Ovary (tissue), 9 donors: ENCODE measurements around the gene DCTD. TPM values are rescaled to one million over a fixed set of nuclear protein-coding genes. Genes with fewer than 3 reads are reported as not detected.

Source experiments
- DNase-seq, 5 donors: peaks; one replicate each; pipeline ENCODE4 v3.0.0-alpha.2; 2019 to 2020
- H3K27ac ChIP-seq, 2 donors: fragments of 200-600 bp; one replicate each; pipeline versions ENCODE4 v1.5.1 to v1.8.0; 2019 to 2022
- H3K27me3 ChIP-seq: fragments of 200-600 bp; one replicate; pipeline ENCODE4 v1.8.0; 2022
- H3K36me3 ChIP-seq: fragments of 200-600 bp; sonication (generic); one replicate; pipeline ENCODE4 v1.5.1; 2019
- H3K4me1 ChIP-seq: one replicate; pipeline ENCODE4 v1.8.1; 2013; ENCODE audit warnings: mild to moderate bottlenecking, moderate library complexity; ENCODE audit not compliant: insufficient read depth
- H3K4me3 ChIP-seq: fragments of 200-600 bp; sonication (generic); one replicate; pipeline ENCODE4 v1.5.1; 2017
- H3K9me3 ChIP-seq, 2 donors: fragments of 200-600 bp in 1 of 2; sonication (generic) in 1 of 2; one replicate each; pipeline versions ENCODE4 v1.5.1 to v1.8.1; 2013 to 2019; ENCODE audit warnings: mild to moderate bottlenecking in 1 of 2, moderate library complexity in 1 of 2
- CTCF ChIP-seq, 3 donors: fragments of 450-650 bp in 2 of 3; fragments of 200-600 bp in 1 of 3; IDR thresholded peaks; one replicate each; pipeline versions ENCODE4 v1.5.1 to v1.8.0; 2016 to 2022; ENCODE audit warnings: antibody characterized with exemption in 3 of 3, mild to moderate bottlenecking in 1 of 3
- EP300 ChIP-seq: sonication (generic); formaldehyde crosslinking; IDR thresholded peaks from one replicate; pipeline ENCODE4 v1.6.1; 2017; ENCODE audit warnings: antibody characterized with exemption
- POLR2A ChIP-seq: fragments of 450-650 bp; IDR thresholded peaks from one replicate; pipeline ENCODE4 v1.6.1; 2017; ENCODE audit warnings: antibody characterized with exemption, mild to moderate bottlenecking, moderate library complexity
- WGBS, 3 donors: extraction: QIAGEN DNeasy Blood & Tissue Kit in 1 of 3; methylation state at CpG; one replicate each; pipeline versions ENCODE4 v1.1.5 to v1.1.7; 2013 to 2017; 5-methylcytosine and 5-hydroxymethylcytosine counted together
- intact Hi-C, 4 donors: fragments of 100-400 bp; cut with DNase I; formaldehyde crosslinking; loops; one replicate each; pipeline versions ENCODE4 v1.11.0 to v1.15.1; 2022 to 2023
- polyA plus RNA-seq, 2 donors: library from polyadenylated mRNA; stranded (reverse); fragments of 200-250 nt in 1 of 2; fragments of 350-450 nt in 1 of 2; fragmentation: Illumina TruSeq in 1 of 2; extraction: RNeasy Lipid Tissue Mini Kit (QIAGEN cat#74804) in 1 of 2; gene quantifications; one replicate each; pipeline ENCODE4 v1.2.3, GENCODE V29; 2013 to 2014
- total RNA-seq, 7 donors: library from RNA; depleted of rRNA in 2 of 7; stranded (reverse); fragments of >200 nt in 2 of 7; fragmentation: NEBNext Ultra II Directional in 3 of 7; extraction: Animal tissue kit (Norgen Biotek cat#: 25700) in 3 of 7; gene quantifications; one replicate each; pipeline versions ENCODE4 v1.1.0 to v1.2.4, GENCODE V29; 2016 to 2023
- donor health status: DM: no; HTN: no; CAD: no; lungs with moderate emphysema.
- donor health status: DM: no; HTN: no; CAD: no.
- donor health status: Bipolar disorder and iron deficiency.
- donor health status: DM: yes; HTN: yes; CAD: no.
- donor health status: DM: no; HTN: no; CAD: no.
- donor health status: DM: yes; HTN: yes; CAD: no.

The DCTD gene
- total and polyA plus RNA-seq, 9 donors: 34.1 to 272 (median 91.6) TPM

GRCh38 chr4:182843808-182844325 lies 73.3 kb downstream of the DCTD start:
- DNase-seq: no peak
- H3K36me3 ChIP-seq: no peaks in the 10 kb centered on the region
- WGBS, 3 donors: 93 to 95% (median 94%) methylated on average over 9 of the region's 9 CpGs
- H3K27me3 ChIP-seq: no peaks in the 10 kb centered on the region
- H3K27ac ChIP-seq: no peak overlapping the region
- no peak overlapping the region for H3K4me3 ChIP-seq
- no peak for TF ChIP-seq EP300
- TF ChIP-seq CTCF (IDR thresholded peaks at IDR 0.05): no peak
- TF ChIP-seq POLR2A: no peak
- H3K9me3 ChIP-seq: no peaks in the 10 kb centered on the region
- no peaks in the 10 kb centered on the region for H3K4me1 ChIP-seq
- intact Hi-C loops: no loop called here

DNA sequence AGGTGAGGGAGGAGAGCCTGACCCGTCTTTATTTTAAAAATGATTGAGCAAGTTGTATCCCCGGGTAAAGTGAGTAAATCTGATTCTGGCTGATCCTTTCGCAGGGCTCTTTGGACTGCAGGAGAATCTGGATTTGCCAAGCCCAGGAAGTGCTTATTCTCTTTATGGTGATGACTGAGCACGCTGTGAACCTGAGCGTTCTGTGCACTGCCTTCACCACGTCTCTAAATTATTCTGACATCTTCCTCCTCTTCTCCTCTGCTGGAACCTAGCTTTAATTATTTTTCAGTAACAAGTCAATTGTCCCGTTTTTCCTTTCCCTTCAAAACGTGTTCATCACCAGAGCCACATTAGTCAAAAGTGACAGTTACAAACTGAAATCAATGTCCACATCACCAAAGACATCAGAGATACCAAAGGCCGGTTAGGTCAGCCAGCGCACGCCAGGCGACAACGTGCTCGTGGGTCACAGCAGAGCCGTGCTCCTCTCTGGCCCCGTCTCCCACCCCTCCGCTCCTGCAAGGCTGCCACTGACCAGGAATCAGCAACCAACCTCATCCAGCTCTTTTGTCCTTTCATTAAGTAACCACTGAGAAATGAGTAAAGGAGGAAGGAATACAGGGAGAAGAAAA lies 74.3 kb downstream of the DCTD start:
- TF ChIP-seq EP300: no peak
- TF ChIP-seq POLR2A: no peak
- no peak for TF ChIP-seq CTCF (IDR thresholded peaks at IDR 0.05)
- Histone ChIP-seq H3K4me3 (no peak overlapping the region), H3K27me3 (no peaks in the 10 kb centered on the region), H3K4me1 (no peaks in the 10 kb centered on the region), H3K36me3 (no peaks in the 10 kb centered on the region), H3K9me3 (no peaks in the 10 kb centered on the region), H3K27ac (no peak overlapping the region)
- DNase-seq: no peak
- WGBS, 3 donors: 35 to 44% (median 42%) methylated on average over 17 of the region's 17 CpGs
- intact Hi-C loops: no loop called here

DNA sequence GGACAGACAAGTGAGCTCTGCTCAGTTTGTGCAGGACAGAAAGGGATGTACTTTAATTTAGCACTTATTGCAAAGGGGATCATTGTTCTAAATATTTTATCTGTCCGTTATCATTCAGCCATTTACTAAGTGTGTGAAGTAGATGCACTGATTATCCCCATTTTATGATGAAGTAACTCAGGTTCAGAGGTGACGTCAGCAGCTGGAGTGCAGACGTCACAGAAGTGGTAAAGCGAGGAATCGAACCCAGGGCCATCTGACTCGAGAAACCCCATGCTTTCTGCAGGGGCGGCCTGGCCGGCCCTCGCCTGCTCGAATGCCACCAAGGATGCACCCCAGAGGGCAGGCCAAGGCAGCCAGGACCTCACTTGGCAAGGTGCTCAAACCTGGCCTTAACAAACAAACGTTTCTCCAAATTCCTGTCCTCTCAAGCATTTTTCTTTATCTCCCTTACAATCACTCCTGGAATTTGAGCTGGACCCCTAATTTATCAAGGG lies 75.0 kb downstream of the DCTD start:
- intact Hi-C loops: no loop called here
- TF ChIP-seq CTCF (IDR thresholded peaks at IDR 0.05) (no peak), POLR2A (no peak), EP300 (no peak)

DNA sequence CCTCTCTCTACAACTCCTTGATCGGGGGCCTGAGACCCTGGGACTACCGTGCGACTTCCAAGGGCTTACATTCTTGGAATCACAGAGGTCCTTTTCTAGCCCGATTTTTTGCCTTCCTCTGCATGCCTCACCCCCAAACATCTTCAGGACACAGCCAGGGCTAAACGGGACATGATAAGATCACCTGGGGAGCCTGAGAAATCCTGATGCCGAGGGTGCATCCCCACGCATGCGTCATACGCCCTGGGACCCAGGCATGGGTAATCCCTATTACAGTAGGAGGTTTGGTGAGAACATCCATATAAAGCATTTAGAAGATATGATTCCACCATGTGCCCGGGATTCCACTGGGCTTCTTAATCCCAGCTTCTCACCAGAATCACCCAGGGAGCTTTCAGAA lies 77.1 kb downstream of the DCTD start:
- Histone ChIP-seq H3K36me3 (no peaks in the 10 kb centered on the region), H3K4me3 (no peak overlapping the region), H3K4me1 (no peaks in the 10 kb centered on the region), H3K27me3 (no peaks in the 10 kb centered on the region), H3K27ac (no peak overlapping the region), H3K9me3 (no peaks in the 10 kb centered on the region)
- WGBS, 3 donors: 88 to 96% (median 89%) methylated on average over 10 of the region's 10 CpGs
- intact Hi-C loops: no loop called here
- no peak for TF ChIP-seq POLR2A
- no peak for TF ChIP-seq CTCF (IDR thresholded peaks at IDR 0.05)
- no peak for TF ChIP-seq EP300
- no peak for DNase-seq

More for the DNA sequence above, 75.0 kb downstream of the DCTD start:
- no peaks in the 10 kb centered on the region for H3K27me3 ChIP-seq
- H3K4me1 ChIP-seq: no peaks in the 10 kb centered on the region
- H3K36me3 ChIP-seq: no peaks in the 10 kb centered on the region
- WGBS, 3 donors: 79 to 85% (median 80%) methylated on average over 11 of the region's 11 CpGs
- no peak for DNase-seq
- H3K4me3 ChIP-seq: no peak overlapping the region
- H3K9me3 ChIP-seq: no peaks in the 10 kb centered on the region
- no peak overlapping the region for H3K27ac ChIP-seq

Other genes with a start within 250 kb of the DCTD start
- 10 to 100 TPM; 28.3 to 43.0 (median 32.7) TPM for gene WWC2, start 181.9 kb upstream of the DCTD start, total RNA-seq
- gene WWC2, start 181.9 kb upstream of the DCTD start, polyA plus RNA-seq: 10 to 100 TPM in 1 of 2 donors, 1 to 10 TPM in 1; 9.4 to 18.8 TPM